Fibroblast of skin of scalp (primary cell): ENCODE results near the gene AMD1. TPM values are rescaled to one million over a fixed set of nuclear protein-coding genes. Genes with fewer than 3 reads are reported as not detected.
"Not testable (repeated sequence)": the region's sequence is repeated elsewhere in the genome, so short reads cannot be mapped to it uniquely, and the experiment has no call there.

Experiments
- DNase-seq: peaks from one replicate; pipeline ENCODE4 v3.0.0-alpha.2; 2013
- polyA plus RNA-seq, 2 experiments: library from polyadenylated mRNA; unstranded; fragments of 120-200 nt; gene quantifications; one replicate each; pipeline ENCODE4 v1.2.1, GENCODE V29; 2013; ENCODE audit not compliant: insufficient read length in 2 of 2

AMD1 gene
- 48.5 TPM for polyA plus RNA-seq (2013, experiment 1 of 2; ENCODE audit: insufficient read length)
- polyA plus RNA-seq (2013, experiment 2 of 2; ENCODE audit: insufficient read length): 52.4 TPM

DNA sequence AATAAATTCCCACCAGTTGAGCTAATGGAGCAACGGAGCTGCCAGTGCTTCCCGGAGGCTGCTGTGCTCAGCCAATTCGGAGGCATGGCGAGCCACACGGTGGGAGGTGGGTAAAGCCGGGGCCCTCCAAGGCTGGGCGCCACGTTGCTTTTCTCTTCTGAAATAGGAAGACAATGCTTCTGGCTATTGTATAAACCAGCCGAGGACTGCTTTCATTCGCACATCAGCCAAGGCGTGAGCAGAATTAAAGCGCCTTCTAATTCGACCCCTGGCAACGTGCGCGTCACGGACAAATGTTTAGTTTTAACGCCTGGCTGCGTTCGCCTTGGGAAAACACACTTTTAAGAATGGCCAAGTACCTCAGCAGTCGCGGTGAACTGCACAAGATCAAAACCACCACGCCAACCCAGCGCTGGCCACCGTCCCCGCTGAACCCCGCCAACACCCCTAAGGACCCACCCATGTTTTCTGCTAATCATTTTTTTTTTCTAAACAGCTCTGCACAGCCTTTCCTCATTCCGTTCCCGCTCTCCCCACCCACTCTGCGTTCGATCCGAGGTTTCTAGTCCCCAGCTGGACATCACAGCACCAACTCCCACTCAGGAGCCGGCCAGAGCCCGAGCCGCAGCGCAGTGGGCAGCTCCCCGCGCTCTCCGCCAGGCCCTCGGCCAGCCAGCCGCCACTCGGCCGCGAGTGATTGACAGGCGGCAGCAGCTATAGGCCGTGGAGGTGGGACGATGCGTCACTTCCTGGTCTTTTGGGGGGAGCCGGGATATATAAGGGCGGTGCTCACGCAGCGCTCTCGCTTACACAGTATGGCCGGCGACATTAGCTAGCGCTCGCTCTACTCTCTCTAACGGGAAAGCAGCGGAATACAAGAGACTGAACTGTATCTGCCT is at the start of gene AMD1:
Gene AMD1, plus strand, starts transcription at position 805 of the 899 bp plus-strand sequence. CDS start 321 bp downstream, outside the sequence.
- peak; percentile 98 for DNase-seq

GRCh38 chr6:110826236-110827129 is 48.1 kb upstream of the AMD1 start:
- no peak for DNase-seq

GRCh38 chr6:110828396-110828795 is 46.2 kb upstream of the AMD1 start:
- no peak for DNase-seq

DNA sequence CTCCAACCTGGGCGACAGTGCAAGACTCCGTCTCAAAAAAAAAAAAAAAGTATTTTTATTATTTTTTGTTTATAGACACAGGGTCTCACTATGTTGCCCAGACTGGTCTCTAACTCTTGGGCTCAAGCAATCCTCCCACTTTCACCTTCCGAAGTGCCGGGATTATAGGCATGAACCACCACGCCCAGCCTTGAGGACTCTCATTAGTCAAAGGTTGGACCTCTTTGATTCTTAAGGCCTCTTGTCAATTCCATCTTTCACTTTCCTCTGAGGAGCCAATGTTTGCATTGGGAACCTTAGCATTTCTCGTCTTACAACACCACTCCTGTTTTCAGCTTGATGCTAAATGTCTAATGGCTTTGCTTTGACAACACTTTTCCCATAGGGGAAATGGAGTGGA is 43.2 kb upstream of the AMD1 start:
- no peak for DNase-seq

- DNase-seq: no peak
Observed at GRCh38 chr6:110833831-110834230, 40.8 kb upstream of the AMD1 start.

DNA sequence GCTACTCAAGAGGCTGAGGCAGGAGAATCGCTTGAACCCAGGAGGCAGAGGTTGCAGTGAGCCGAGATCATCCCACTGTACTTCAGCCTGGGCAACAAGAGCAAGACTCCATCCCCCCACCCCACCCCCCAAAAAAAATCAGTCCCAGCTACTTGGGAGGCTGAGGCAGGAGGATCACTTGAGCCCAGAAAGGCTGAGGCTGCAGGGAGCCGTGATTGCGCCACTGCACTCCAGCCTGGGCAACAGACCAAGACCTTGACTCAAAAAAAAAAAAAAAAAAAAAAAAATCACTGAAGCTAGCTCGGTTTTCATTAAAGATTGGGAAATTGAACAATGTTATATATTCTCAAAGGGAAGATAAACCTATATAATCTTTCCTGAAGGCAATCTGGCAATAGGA is 38.8 kb upstream of the AMD1 start:
- not testable (repeated sequence) for DNase-seq

DNA sequence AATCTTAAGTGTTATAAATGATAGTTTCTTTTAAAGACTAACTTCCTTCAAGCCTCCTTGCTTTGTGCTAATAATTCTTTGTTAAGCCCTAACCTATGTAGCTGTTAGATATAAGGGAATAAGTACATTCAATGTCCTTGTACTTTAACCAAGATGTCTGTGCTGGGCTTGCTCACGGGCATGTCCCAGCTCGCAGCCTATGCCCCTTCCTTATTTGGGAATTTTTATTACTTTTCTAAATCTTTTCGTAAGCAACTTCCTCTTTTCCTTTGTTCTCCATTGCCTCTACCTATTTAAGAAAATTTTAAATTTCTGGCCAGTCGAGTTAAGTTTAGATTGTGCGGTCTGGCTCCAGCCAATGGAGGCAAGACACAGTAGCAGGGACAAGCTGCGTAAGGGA is 33.3 kb upstream of the AMD1 start:
- DNase-seq: no peak

DNA sequence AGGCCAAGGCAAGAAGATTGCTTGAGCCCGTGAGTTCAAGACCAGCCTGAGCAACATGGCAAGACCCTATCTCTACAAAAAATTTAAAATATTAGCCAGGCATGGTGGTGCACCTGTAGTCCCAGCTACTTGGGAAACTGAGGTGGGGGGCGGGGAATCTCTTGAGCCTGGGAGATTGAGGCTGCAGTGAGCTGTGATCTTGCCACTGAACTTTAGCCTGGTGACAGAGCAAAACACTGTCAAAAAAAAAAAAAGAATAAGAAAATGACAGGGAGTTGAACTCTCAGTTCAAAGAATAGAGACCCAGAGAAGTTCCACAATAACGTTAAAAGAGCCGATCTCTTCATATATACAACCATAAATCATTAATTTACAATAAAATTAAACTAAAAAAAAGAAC is 24.8 kb upstream of the AMD1 start:
- no peak for DNase-seq

- no peak for DNase-seq
Observed at GRCh38 chr6:110852773-110853172, 21.8 kb upstream of the AMD1 start.

GRCh38 chr6:110853754-110854477 is 20.7 kb upstream of the AMD1 start:
- no peak for DNase-seq

DNA sequence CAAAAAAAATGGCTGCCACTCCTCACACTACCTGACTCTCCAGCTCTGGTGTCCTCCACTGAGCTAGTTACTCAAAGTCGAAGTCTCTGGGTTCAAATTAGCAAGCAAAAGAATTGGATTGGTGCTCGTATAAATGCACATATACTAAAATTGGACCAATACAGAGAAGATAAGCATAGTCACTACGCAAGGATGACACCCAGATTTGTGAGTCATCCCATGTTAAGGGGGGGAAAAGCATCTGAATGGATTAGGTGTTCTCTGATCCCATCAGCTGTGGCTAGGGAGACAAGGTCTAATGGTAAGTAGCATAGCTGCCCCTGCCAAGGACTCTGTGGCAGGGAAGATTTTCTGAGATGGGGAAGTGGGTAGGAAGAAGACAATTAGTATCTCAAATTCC is 18.3 kb upstream of the AMD1 start:
- no peak for DNase-seq

DNA sequence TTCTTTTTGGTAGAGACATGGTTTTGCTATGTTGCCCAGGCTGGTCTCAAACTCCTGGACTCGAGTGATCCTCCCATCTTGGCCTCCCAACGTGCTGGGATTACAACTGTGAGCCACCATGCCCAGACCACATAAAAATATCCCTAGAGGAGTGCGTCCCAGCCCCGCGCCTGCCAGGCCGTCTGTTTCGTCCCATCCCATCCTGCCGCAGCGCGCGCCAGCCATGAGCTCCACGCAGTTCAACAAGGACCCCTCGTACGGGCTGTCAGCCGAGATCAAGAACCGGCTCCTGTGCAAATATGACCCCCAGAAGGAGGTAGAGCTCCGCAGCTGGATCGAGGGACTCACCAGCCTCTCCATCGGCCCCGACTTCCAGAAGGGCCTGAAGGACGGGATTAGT is 16.6 kb upstream of the AMD1 start:
- DNase-seq: no peak

GRCh38 chr6:110858562-110859214 is 15.9 kb upstream of the AMD1 start:
- no peak for DNase-seq

- no peak for DNase-seq
Observed at GRCh38 chr6:110859335-110859792, 15.2 kb upstream of the AMD1 start.

DNA sequence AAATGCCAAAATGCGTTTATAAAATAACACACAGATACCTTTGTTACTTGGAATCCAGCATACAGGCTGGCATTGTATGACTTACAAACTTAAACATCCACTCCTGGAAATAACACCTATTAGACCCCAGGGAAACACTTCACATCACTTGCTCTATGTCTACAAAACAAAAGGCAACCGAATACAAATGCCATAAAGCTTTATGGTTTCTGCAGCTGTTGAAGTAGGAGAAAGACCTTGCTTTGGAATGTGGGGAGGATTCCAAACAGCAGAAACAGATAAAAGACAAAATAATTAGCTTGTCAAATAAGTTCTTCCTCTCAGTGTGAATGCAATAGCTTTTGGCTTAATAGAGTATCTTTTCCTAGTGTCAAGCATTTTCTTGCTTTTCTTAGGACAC is 9.8 kb upstream of the AMD1 start:
- no peak for DNase-seq

GRCh38 chr6:110874880-110875547 is 429 bp downstream of the AMD1 start:
- peak; percentile 12 for DNase-seq

GRCh38 chr6:110875548-110876169 is 1.1 kb downstream of the AMD1 start:
- peak; percentile 24 for DNase-seq

DNA sequence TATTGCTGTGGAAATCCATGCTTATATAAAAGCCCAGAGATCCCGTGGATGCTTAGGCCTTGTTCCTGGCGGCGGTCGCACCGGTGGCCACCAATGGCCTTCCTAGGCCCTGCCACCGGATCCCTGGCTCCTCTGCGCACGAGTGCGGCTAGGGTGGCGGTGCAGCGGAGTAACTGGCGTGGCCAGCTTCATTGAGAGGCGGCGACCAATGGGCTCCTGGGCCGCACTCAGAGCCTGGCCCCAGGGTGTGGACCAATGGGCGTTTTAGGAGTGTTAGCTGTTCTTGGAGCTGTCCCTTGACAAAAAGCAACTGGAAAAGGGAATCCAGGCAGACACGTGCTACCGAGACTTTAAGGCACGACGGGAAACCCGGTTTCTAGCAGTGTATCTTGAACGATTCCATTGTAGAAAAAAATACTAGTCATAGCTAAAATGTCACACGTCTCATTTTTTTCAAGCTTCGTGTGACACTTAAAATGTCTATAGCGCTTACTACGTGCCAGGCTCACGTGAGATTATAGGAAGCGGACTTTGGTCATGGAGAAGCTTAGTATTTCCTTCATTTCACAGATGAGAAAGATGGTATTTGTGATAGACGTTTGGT is 1.7 kb downstream of the AMD1 start:
- peak; percentile 90 for DNase-seq

DNA sequence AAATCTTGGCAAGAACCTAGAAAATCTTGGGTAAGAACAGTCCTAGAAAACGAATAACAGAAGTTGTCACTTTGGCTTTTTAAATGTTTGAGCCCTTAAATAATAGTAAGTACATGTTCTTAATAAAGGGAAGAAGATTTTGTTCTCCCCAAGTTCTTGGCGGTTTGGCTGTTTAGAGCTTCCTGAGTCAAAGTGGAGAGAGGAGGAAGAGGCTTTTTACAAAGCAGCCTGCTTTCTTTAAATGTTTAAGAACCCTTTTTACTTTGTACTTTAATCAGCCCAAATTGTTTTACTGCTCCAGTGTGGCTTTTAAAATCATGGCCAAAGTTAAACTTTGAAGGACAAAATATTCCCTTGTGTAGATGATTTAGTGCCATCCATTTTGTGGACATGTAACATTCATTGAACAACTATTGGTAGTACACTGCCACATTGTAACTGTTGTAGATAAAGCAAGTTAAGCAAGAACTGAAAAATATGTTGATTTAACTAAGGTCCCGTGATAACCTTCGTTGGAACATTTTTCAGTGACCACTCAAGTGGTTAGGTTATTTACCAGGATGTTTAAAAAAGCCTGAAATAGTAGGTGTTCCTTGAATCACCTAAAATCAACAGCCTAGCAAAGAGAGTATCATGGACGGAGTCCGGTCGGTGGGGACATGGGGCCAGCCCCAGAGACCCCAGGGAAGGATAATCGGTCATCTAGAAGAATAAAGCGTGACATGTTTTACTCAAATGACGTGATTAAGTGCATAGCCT is 2.4 kb downstream of the AMD1 start:
- DNase-seq: no peak

GRCh38 chr6:110877569-110877968 is 3.0 kb downstream of the AMD1 start:
- no peak for DNase-seq
